ENCODE results near the gene CTSO. TPM values are rescaled to one million over a fixed set of nuclear protein-coding genes. Genes with fewer than 3 reads are reported as not detected.

The CTSO gene
- total RNA-seq, 1 donor from 2014 or later, result 30.5 TPM

- H3K4me1 ChIP-seq, result no peaks in the 10 kb centered on the region
- DNase-seq (no peak), ATAC-seq (no peak)
- intact Hi-C loops (cut with DNase I), result no loop called here
- no peak overlapping the region for H3K4me3 ChIP-seq
- no peaks in the 10 kb centered on the region for H3K36me3 ChIP-seq
- H3K27ac ChIP-seq, result no peak overlapping the region
- no peaks in the 10 kb centered on the region for H3K27me3 ChIP-seq
- no peaks in the 10 kb centered on the region for H3K9me3 ChIP-seq
- TF ChIP-seq, protein P1, sequence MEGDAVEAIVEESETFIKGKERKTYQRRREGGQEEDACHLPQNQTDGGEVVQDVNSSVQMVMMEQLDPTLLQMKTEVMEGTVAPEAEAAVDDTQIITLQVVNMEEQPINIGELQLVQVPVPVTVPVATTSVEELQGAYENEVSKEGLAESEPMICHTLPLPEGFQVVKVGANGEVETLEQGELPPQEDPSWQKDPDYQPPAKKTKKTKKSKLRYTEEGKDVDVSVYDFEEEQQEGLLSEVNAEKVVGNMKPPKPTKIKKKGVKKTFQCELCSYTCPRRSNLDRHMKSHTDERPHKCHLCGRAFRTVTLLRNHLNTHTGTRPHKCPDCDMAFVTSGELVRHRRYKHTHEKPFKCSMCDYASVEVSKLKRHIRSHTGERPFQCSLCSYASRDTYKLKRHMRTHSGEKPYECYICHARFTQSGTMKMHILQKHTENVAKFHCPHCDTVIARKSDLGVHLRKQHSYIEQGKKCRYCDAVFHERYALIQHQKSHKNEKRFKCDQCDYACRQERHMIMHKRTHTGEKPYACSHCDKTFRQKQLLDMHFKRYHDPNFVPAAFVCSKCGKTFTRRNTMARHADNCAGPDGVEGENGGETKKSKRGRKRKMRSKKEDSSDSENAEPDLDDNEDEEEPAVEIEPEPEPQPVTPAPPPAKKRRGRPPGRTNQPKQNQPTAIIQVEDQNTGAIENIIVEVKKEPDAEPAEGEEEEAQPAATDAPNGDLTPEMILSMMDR (IDR thresholded peaks at IDR 0.05), result no peak
These were observed 62.6 kb downstream of the CTSO start for GRCh38 chr4:155891058-155891457.

DNA sequence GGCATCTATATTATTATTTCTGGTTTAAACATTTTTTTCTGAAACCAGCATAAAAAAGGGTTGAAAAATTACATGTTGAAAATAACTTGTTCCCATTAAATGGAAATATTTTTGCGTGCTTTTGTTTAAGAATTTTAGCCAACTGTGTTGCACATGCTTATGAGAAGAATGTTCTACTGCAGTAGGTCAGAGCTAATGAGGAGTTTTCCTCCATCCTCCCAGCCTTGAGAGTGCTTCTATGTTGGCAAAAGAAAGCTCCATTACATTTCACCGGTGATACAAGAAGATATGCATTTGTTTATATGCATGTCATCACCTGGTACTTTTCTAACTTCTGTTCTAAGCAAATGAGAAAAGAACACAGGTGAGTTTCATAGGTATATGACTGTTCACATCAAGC, 63.7 kb downstream of the CTSO start:
- H3K4me1 ChIP-seq, result no peaks in the 10 kb centered on the region
- no peaks in the 10 kb centered on the region for H3K27me3 ChIP-seq
- no peaks in the 10 kb centered on the region for H3K36me3 ChIP-seq
- TF ChIP-seq, protein P1 (IDR thresholded peaks at IDR 0.05), result no peak
- H3K27ac ChIP-seq, result no peak overlapping the region
- H3K4me3 ChIP-seq, result no peak overlapping the region
- intact Hi-C loops (cut with DNase I), result no loop called here
- H3K9me3 ChIP-seq, result no peaks in the 10 kb centered on the region
- DNase-seq (no peak), ATAC-seq (no peak)

DNA sequence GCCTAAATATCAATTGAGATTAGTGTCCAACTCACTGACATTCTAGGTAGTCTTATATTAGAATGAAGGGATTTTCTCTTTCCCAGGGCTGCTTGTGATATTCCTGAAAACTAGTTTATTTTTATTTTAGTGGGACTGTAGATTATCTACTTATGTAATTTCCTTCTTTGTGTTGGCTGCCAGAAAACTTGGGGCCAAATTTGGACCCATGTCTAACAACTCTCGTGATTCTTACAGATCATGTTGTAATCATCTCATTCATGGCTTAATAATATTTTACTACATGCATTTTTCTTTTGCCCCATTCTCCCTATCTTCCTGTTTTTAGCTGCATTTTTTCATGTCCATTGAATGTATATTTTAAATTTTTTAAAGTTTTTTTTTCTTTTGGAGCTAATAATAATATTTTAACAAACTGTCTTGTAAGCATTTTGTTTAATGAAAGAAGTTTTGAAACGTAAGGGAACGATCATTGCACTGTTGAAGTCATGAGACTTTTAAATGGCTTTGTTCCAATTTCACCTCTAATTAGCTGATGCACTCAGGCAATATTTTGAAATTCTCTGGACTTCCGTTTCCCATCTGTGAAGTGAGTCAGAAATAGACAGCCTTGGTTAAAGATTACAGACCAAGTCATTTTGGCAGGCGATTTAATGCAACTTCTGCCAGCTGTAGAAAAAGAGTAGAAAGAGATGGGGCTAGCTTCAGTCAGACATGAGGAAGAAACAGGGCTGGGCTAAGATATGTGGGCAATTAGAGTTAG, 64.5 kb downstream of the CTSO start:
- no peaks in the 10 kb centered on the region for H3K9me3 ChIP-seq
- no peaks in the 10 kb centered on the region for H3K27me3 ChIP-seq
- ATAC-seq, result peak; percentile 81
- TF ChIP-seq, protein P1 (IDR thresholded peaks at IDR 0.05), result no peak
- intact Hi-C loops (cut with DNase I), result no loop called here
- no peak overlapping the region for H3K27ac ChIP-seq
- DNase-seq, result no peak
- no peaks in the 10 kb centered on the region for H3K36me3 ChIP-seq
- H3K4me3 ChIP-seq, result no peak overlapping the region
- no peaks in the 10 kb centered on the region for H3K4me1 ChIP-seq

DNA sequence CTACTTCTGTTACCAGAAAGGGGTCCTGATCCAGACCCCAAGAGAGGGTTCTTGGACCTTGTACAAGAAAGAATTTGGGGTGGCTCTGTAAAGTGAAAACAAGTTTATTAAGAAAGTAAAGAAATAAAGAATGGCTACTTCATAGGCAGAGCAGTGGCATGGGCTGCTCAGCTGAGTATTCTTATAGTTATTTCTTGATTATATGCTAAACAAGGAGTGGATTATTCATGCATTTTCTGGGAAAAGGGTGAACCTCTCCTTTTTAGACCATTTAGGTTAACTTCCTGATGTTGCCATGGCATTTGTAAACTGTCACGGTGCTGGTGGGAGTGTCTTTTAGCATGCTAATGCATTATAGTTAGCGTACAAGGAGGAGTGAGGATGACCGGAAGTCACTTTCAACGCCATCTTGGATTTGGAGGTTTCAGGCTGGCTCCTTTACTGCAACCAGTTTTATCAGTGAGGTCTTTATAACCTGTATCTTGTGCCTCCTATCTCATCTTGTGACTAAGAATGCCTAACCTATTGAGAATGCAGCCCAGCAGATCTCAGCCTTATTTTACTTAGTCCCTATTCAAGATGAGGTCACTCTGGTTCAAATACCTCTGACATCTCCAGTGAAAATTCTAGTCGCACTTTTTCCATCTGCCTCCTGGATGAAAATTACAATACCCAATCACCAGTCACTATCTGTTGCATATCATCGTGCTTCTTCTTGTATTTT, 65.7 kb downstream of the CTSO start:
- Histone ChIP-seq H3K27ac (no peak overlapping the region), H3K36me3 (no peaks in the 10 kb centered on the region), H3K4me3 (no peak overlapping the region), H3K27me3 (no peaks in the 10 kb centered on the region), H3K4me1 (no peaks in the 10 kb centered on the region), H3K9me3 (no peaks in the 10 kb centered on the region)
- intact Hi-C loops (cut with DNase I), result no loop called here
- DNase-seq (no peak), ATAC-seq (no peak)
- TF ChIP-seq, protein P1 (IDR thresholded peaks at IDR 0.05), result no peak

- DNase-seq (no peak), ATAC-seq (no peak)
- H3K36me3 ChIP-seq, result no peaks in the 10 kb centered on the region
- H3K9me3 ChIP-seq, result no peaks in the 10 kb centered on the region
- TF ChIP-seq, protein P1 (IDR thresholded peaks at IDR 0.05), result no peak
- H3K4me1 ChIP-seq, result no peaks in the 10 kb centered on the region
- no peak overlapping the region for H3K4me3 ChIP-seq
- intact Hi-C loops (cut with DNase I), result no loop called here
- no peak overlapping the region for H3K27ac ChIP-seq
- no peaks in the 10 kb centered on the region for H3K27me3 ChIP-seq
These were observed 66.6 kb downstream of the CTSO start for GRCh38 chr4:155887045-155887444.
